DND-41 (cell line): ENCODE data around the gene MS4A1.

ENCODE experiments used
- CTCF ChIP-seq: IDR thresholded peaks from 2 replicates; pipeline ENCODE4 v1.5.1; 2012; ENCODE audit warnings: borderline replicate concordance, low read length, moderate library complexity, mild to moderate bottlenecking; ENCODE audit not compliant: poor library complexity, severe bottlenecking; ENCODE audit errors: extremely low read depth
- EZH2 ChIP-seq: IDR thresholded peaks from 3 replicates; pipeline ENCODE4 v1.6.1; 2012; ENCODE audit warnings: borderline replicate concordance, low read depth, mild to moderate bottlenecking, moderate library complexity, low read length, inconsistent platforms; ENCODE audit not compliant: severe bottlenecking

- TF ChIP-seq CTCF (no peak), EZH2 (no peak)
Measured at GRCh38 chr11:60459345-60459744, 3.7 kb downstream of the MS4A1 start.
